HG03469 (cell line): ENCODE data around the gene CPLX1.
"Not testable (repeated sequence)": the region's sequence is repeated elsewhere in the genome, so short reads cannot be mapped to it uniquely, and the experiment has no call there.

Experiments used
- ATAC-seq: cut with Tn5 transposase; IDR thresholded peaks from one replicate; pipeline ENCODE4 v1.9.1; 2021; ENCODE audit warnings: mild to moderate bottlenecking, moderate library complexity, moderate number of reproducible peaks; ENCODE audit not compliant: unreplicated experiment

CPLX1 gene

GRCh38 chr4:780716-781492 lies 45.0 kb downstream of the CPLX1 start:
- no peak for ATAC-seq

- not testable (repeated sequence) for ATAC-seq
Observed at GRCh38 chr4:780255-780654, 45.7 kb downstream of the CPLX1 start.

GRCh38 chr4:779555-779954 lies 46.4 kb downstream of the CPLX1 start:
- ATAC-seq, result no peak

- ATAC-seq, result no peak
Observed at GRCh38 chr4:777520-778262, 48.2 kb downstream of the CPLX1 start.

- ATAC-seq, result no peak
Observed at GRCh38 chr4:776743-777441, 49.0 kb downstream of the CPLX1 start.

- not testable (repeated sequence) for ATAC-seq
Observed at GRCh38 chr4:775485-775884, 50.4 kb downstream of the CPLX1 start.

- ATAC-seq, result not testable (repeated sequence)
Observed at GRCh38 chr4:774419-775092, 51.4 kb downstream of the CPLX1 start.

- no peak for ATAC-seq
Observed at GRCh38 chr4:773214-773613, 52.7 kb downstream of the CPLX1 start.

GRCh38 chr4:772776-773175 lies 53.2 kb downstream of the CPLX1 start:
- ATAC-seq, result no peak

GRCh38 chr4:772118-772517 lies 53.8 kb downstream of the CPLX1 start:
- no peak for ATAC-seq

- no peak for ATAC-seq
Observed at GRCh38 chr4:771464-771863, 54.5 kb downstream of the CPLX1 start.

GRCh38 chr4:770022-770421 lies 55.9 kb downstream of the CPLX1 start:
- no peak for ATAC-seq

- no peak for ATAC-seq
Observed at GRCh38 chr4:769511-769910, 56.4 kb downstream of the CPLX1 start.

GRCh38 chr4:768995-769394 lies 56.9 kb downstream of the CPLX1 start:
- no peak for ATAC-seq

GRCh38 chr4:768076-768475 lies 57.9 kb downstream of the CPLX1 start:
- no peak for ATAC-seq

- ATAC-seq, result no peak
Observed at GRCh38 chr4:766559-767283, 59.2 kb downstream of the CPLX1 start.

- no peak for ATAC-seq
Observed at GRCh38 chr4:766152-766515, 59.8 kb downstream of the CPLX1 start.

- ATAC-seq, result no peak
Observed at GRCh38 chr4:764405-765169, 61.3 kb downstream of the CPLX1 start.

GRCh38 chr4:763922-764321 lies 62.0 kb downstream of the CPLX1 start:
- no peak for ATAC-seq
